IPS-15b (cell line): Measurements from ENCODE around the gene SDC1.

ENCODE experiments used
- H3K27me3 ChIP-seq: one replicate; pipeline ENCODE4 v1.6.1; 2013; ENCODE audit warnings: low read length; ENCODE audit not compliant: control insufficient read depth, insufficient read depth
- H3K36me3 ChIP-seq: one replicate; pipeline ENCODE4 v1.6.1; 2013; ENCODE audit warnings: low read length; ENCODE audit not compliant: control insufficient read depth, insufficient read depth
- H3K4me1 ChIP-seq: one replicate; pipeline ENCODE4 v1.6.1; 2013; ENCODE audit warnings: mild to moderate bottlenecking, low read length; ENCODE audit not compliant: control insufficient read depth, insufficient read depth
- H3K4me3 ChIP-seq: one replicate; pipeline ENCODE4 v1.5.1; 2013; ENCODE audit warnings: low read depth, low read length
- H3K9ac ChIP-seq: one replicate; pipeline ENCODE4 v1.6.1; 2013; ENCODE audit warnings: low read depth, mild to moderate bottlenecking, low read length
- H3K9me3 ChIP-seq: one replicate; pipeline ENCODE4 v1.6.1; 2013; ENCODE audit warnings: mild to moderate bottlenecking, low read length; ENCODE audit not compliant: control insufficient read depth, insufficient read depth

Gene SDC1

GRCh38 chr2:20168727-20169696 lies 55.9 kb downstream of the SDC1 start:
- Histone ChIP-seq H3K9ac (no peak overlapping the region), H3K27me3 (no peaks in the 10 kb centered on the region), H3K4me1 (no peaks in the 10 kb centered on the region), H3K36me3 (no peaks in the 10 kb centered on the region), H3K9me3 (no peaks in the 10 kb centered on the region), H3K4me3 (no peak overlapping the region)

- H3K36me3 ChIP-seq = no peaks in the 10 kb centered on the region
- no peaks in the 10 kb centered on the region for H3K27me3 ChIP-seq
- no peaks in the 10 kb centered on the region for H3K9me3 ChIP-seq
- no peaks in the 10 kb centered on the region for H3K4me1 ChIP-seq
- no peak overlapping the region for H3K4me3 ChIP-seq
- no peak overlapping the region for H3K9ac ChIP-seq
Measured at GRCh38 chr2:20168048-20168726, 56.7 kb downstream of the SDC1 start.

- Histone ChIP-seq H3K9me3 (no peaks in the 10 kb centered on the region), H3K36me3 (no peaks in the 10 kb centered on the region), H3K4me3 (no peak overlapping the region), H3K27me3 (no peaks in the 10 kb centered on the region), H3K4me1 (no peaks in the 10 kb centered on the region), H3K9ac (no peak overlapping the region)
Measured at GRCh38 chr2:20167356-20167755, 57.6 kb downstream of the SDC1 start.

- Histone ChIP-seq H3K9ac (no peak overlapping the region), H3K4me3 (no peak overlapping the region), H3K27me3 (no peaks in the 10 kb centered on the region), H3K9me3 (no peaks in the 10 kb centered on the region), H3K36me3 (no peaks in the 10 kb centered on the region), H3K4me1 (no peaks in the 10 kb centered on the region)
Measured at GRCh38 chr2:20165677-20166509, 59.0 kb downstream of the SDC1 start.

- no peaks in the 10 kb centered on the region for H3K27me3 ChIP-seq
- no peaks in the 10 kb centered on the region for H3K36me3 ChIP-seq
- H3K9me3 ChIP-seq = no peaks in the 10 kb centered on the region
- no peaks in the 10 kb centered on the region for H3K4me1 ChIP-seq
- H3K4me3 ChIP-seq = no peak overlapping the region
- no peak overlapping the region for H3K9ac ChIP-seq
Measured at GRCh38 chr2:20164734-20165478, 60.0 kb downstream of the SDC1 start.

- H3K4me3 ChIP-seq = no peak overlapping the region
Measured at GRCh38 chr2:20164061-20164733, 60.7 kb downstream of the SDC1 start.

GRCh38 chr2:20159411-20160070 lies 65.4 kb downstream of the SDC1 start:
- H3K4me1 ChIP-seq = no peaks in the 10 kb centered on the region
- no peaks in the 10 kb centered on the region for H3K36me3 ChIP-seq
- no peaks in the 10 kb centered on the region for H3K27me3 ChIP-seq
- H3K9me3 ChIP-seq = no peaks in the 10 kb centered on the region
- no peak overlapping the region for H3K9ac ChIP-seq
- H3K4me3 ChIP-seq = no peak overlapping the region

More at GRCh38 chr2:20164061-20164733, 60.7 kb downstream of the SDC1 start:
- Histone ChIP-seq H3K4me1 (no peaks in the 10 kb centered on the region), H3K36me3 (no peaks in the 10 kb centered on the region), H3K9ac (no peak overlapping the region), H3K27me3 (no peaks in the 10 kb centered on the region), H3K9me3 (no peaks in the 10 kb centered on the region)

- Histone ChIP-seq H3K4me3 (no peak overlapping the region), H3K4me1 (no peaks in the 10 kb centered on the region)
Measured at GRCh38 chr2:20157193-20157891, 67.6 kb downstream of the SDC1 start.

GRCh38 chr2:20156836-20157192 lies 68.1 kb downstream of the SDC1 start:
- H3K9ac ChIP-seq = no peak overlapping the region
- no peaks in the 10 kb centered on the region for H3K36me3 ChIP-seq
- no peaks in the 10 kb centered on the region for H3K4me1 ChIP-seq
- H3K4me3 ChIP-seq = no peak overlapping the region
- H3K27me3 ChIP-seq = no peaks in the 10 kb centered on the region
- H3K9me3 ChIP-seq = no peaks in the 10 kb centered on the region

More at GRCh38 chr2:20157193-20157891, 67.6 kb downstream of the SDC1 start:
- Histone ChIP-seq H3K9ac (no peak overlapping the region), H3K27me3 (no peaks in the 10 kb centered on the region), H3K36me3 (no peaks in the 10 kb centered on the region), H3K9me3 (no peaks in the 10 kb centered on the region)
